Trophoblast cell (in vitro differentiated cells and primary cell): ENCODE results near the gene TTC12.

ENCODE experiments used
- DNase-seq, 2 donors: peaks; one replicate each; pipeline ENCODE4 v3.0.0-alpha.2; 2016
- H2AFZ ChIP-seq: 2 replicates; pipeline ENCODE4 v1.6.1; 2013; ENCODE audit warnings: low read length, moderate library complexity, mild to moderate bottlenecking; ENCODE audit not compliant: insufficient read depth, poor library complexity
- H2AK5ac ChIP-seq: 2 replicates; pipeline ENCODE4 v1.6.1; 2013; ENCODE audit warnings: mild to moderate bottlenecking, low read length
- H2BK120ac ChIP-seq: 2 replicates; pipeline ENCODE4 v1.6.1; 2013; ENCODE audit warnings: low read length, mild to moderate bottlenecking, moderate library complexity; ENCODE audit not compliant: insufficient read depth, poor library complexity
- H2BK12ac ChIP-seq: 2 replicates; pipeline ENCODE4 v1.6.1; 2013; ENCODE audit warnings: mild to moderate bottlenecking, low read length, moderate library complexity
- H2BK5ac ChIP-seq: 2 replicates; pipeline ENCODE4 v1.6.1; 2013; ENCODE audit warnings: low read length, low read depth, moderate library complexity, mild to moderate bottlenecking; ENCODE audit not compliant: poor library complexity
- H3K14ac ChIP-seq: 2 replicates; pipeline ENCODE4 v1.6.1; 2013; ENCODE audit warnings: mild to moderate bottlenecking, low read length
- H3K18ac ChIP-seq: 2 replicates; pipeline ENCODE4 v1.6.1; 2013; ENCODE audit warnings: mild to moderate bottlenecking, low read length
- H3K23ac ChIP-seq: 2 replicates; pipeline ENCODE4 v1.6.1; 2013; ENCODE audit warnings: low read length
- H3K27ac ChIP-seq: 2 replicates; pipeline ENCODE4 v1.5.1; 2013; ENCODE audit warnings: low read depth, mild to moderate bottlenecking, inconsistent platforms, low read length, moderate library complexity
- H3K27me3 ChIP-seq: 2 replicates; pipeline ENCODE4 v1.6.1; 2013; ENCODE audit warnings: inconsistent platforms, mild to moderate bottlenecking, low read length, moderate library complexity; ENCODE audit not compliant: insufficient read depth
- H3K36me3 ChIP-seq, 2 experiments: 1 replicate in 1 of 2; 2 replicates in 1 of 2; pipeline ENCODE4 v1.6.1; 2013; ENCODE audit warnings: low read length in 2 of 2, mild to moderate bottlenecking in 2 of 2, moderate library complexity in 1 of 2; ENCODE audit not compliant: insufficient read depth in 2 of 2, control insufficient read depth in 1 of 2
- H3K4ac ChIP-seq: 2 replicates; pipeline ENCODE4 v1.6.1; 2013; ENCODE audit warnings: low read depth, mild to moderate bottlenecking, low read length, moderate library complexity
- H3K4me1 ChIP-seq, 2 experiments: 1 replicate in 1 of 2; 2 replicates in 1 of 2; pipeline ENCODE4 v1.6.1; 2013; ENCODE audit warnings: low read length in 2 of 2, mild to moderate bottlenecking in 2 of 2, moderate library complexity in 1 of 2; ENCODE audit not compliant: insufficient read depth in 2 of 2, control insufficient read depth in 1 of 2
- H3K4me2 ChIP-seq: 2 replicates; pipeline ENCODE4 v1.6.1; 2013; ENCODE audit warnings: inconsistent platforms, mild to moderate bottlenecking, low read length, moderate library complexity
- H3K4me3 ChIP-seq: 2 replicates; pipeline ENCODE4 v1.5.1; 2013; ENCODE audit warnings: mild to moderate bottlenecking, low read depth, low read length, inconsistent platforms
- H3K79me1 ChIP-seq: one replicate; pipeline ENCODE4 v1.6.1; 2013; ENCODE audit warnings: low read length
- H3K79me2 ChIP-seq: 2 replicates; pipeline ENCODE4 v1.6.1; 2013; ENCODE audit warnings: low read length, mild to moderate bottlenecking; ENCODE audit not compliant: control insufficient read depth, insufficient read depth, poor library complexity
- H3K9ac ChIP-seq: 2 replicates; pipeline ENCODE4 v1.6.1; 2013; ENCODE audit warnings: mild to moderate bottlenecking, low read length
- H3K9me3 ChIP-seq: 2 replicates; pipeline ENCODE4 v1.6.1; 2013; ENCODE audit warnings: low read depth, mild to moderate bottlenecking, control low read depth, inconsistent platforms, low read length; ENCODE audit not compliant: insufficient read depth
- H4K12ac ChIP-seq: 2 replicates; pipeline ENCODE4 v1.6.1; 2013; ENCODE audit warnings: low read depth, mild to moderate bottlenecking, low read length, moderate library complexity
- H4K8ac ChIP-seq: 2 replicates; pipeline ENCODE4 v1.6.1; 2013; ENCODE audit warnings: low read depth, mild to moderate bottlenecking, low read length, moderate library complexity
- H4K91ac ChIP-seq: one replicate; pipeline ENCODE4 v1.6.1; 2013; ENCODE audit warnings: low read depth, mild to moderate bottlenecking, low read length, moderate library complexity
- WGBS: extraction: QIAGEN DNeasy Blood & Tissue Kit; methylation state at CpG from one replicate; pipeline ENCODE4 v1.1.7; 2013; ENCODE audit warnings: missing lambda C conversion rate; ENCODE audit not compliant: insufficient read length, insufficient coverage; ENCODE audit errors: extremely low coverage; 5-methylcytosine and 5-hydroxymethylcytosine counted together

TTC12 gene

GRCh38 chr11:113395782-113396336 lies 81.5 kb downstream of the TTC12 start:
- Histone ChIP-seq H3K79me2 (no peaks in the 10 kb centered on the region), H3K4me1 (no peaks in the 10 kb centered on the region), H3K36me3 (no peaks in the 10 kb centered on the region), H3K9ac (no peak overlapping the region), H3K9me3 (no peaks in the 10 kb centered on the region), H3K18ac (no peak overlapping the region), H3K4ac (no peak overlapping the region), H3K79me1 (no peaks in the 10 kb centered on the region), H4K91ac (no peak overlapping the region), H3K4me2 (no peak overlapping the region), H3K23ac (no peak overlapping the region), H3K27me3 (no peaks in the 10 kb centered on the region), H3K4me3 (no peak overlapping the region), H3K14ac (no peak overlapping the region), H4K12ac (no peak overlapping the region), H2BK120ac (no peak overlapping the region), H2AK5ac (no peak overlapping the region), H2AFZ (no peak overlapping the region), H2BK12ac (no peak overlapping the region), H2BK5ac (no peak overlapping the region), H3K27ac (no peak overlapping the region), H4K8ac (no peak overlapping the region)
- WGBS: no CpG with 5 or more reads among the region's 9 CpGs
- DNase-seq: no peak

- no peak overlapping the region for H4K12ac ChIP-seq
- no peaks in the 10 kb centered on the region for H3K27me3 ChIP-seq
- no peaks in the 10 kb centered on the region for H3K36me3 ChIP-seq
- no peak overlapping the region for H3K4ac ChIP-seq
- H4K8ac ChIP-seq: no peak overlapping the region
- no peaks in the 10 kb centered on the region for H3K9me3 ChIP-seq
- H3K27ac ChIP-seq: no peak overlapping the region
- no peak overlapping the region for H3K4me2 ChIP-seq
- H3K14ac ChIP-seq: no peak overlapping the region
- no peak overlapping the region for H2BK12ac ChIP-seq
- H2AK5ac ChIP-seq: no peak overlapping the region
- DNase-seq: no peak
- H4K91ac ChIP-seq: no peak overlapping the region
- H3K4me3 ChIP-seq: no peak overlapping the region
- no CpG with 5 or more reads among the region's 1 CpG for WGBS
- no peaks in the 10 kb centered on the region for H3K79me1 ChIP-seq
- no peak overlapping the region for H2AFZ ChIP-seq
- no peak overlapping the region for H2BK5ac ChIP-seq
- no peaks in the 10 kb centered on the region for H3K79me2 ChIP-seq
- H3K23ac ChIP-seq: no peak overlapping the region
- H3K18ac ChIP-seq: no peak overlapping the region
- no peak overlapping the region for H2BK120ac ChIP-seq
- H3K4me1 ChIP-seq: no peaks in the 10 kb centered on the region
- no peak overlapping the region for H3K9ac ChIP-seq
Measured at GRCh38 chr11:113396690-113397089, 82.3 kb downstream of the TTC12 start.

- no peak overlapping the region for H2BK5ac ChIP-seq
- no peaks in the 10 kb centered on the region for H3K79me2 ChIP-seq
- no peak overlapping the region for H4K91ac ChIP-seq
- H3K9me3 ChIP-seq: no peaks in the 10 kb centered on the region
- no peaks in the 10 kb centered on the region for H3K4me1 ChIP-seq
- WGBS: no CpG with 5 or more reads among the region's 7 CpGs
- no peak overlapping the region for H3K18ac ChIP-seq
- no peak overlapping the region for H4K8ac ChIP-seq
- no peak overlapping the region for H3K27ac ChIP-seq
- no peak overlapping the region for H2BK12ac ChIP-seq
- no peak overlapping the region for H3K4me3 ChIP-seq
- no peak overlapping the region for H3K9ac ChIP-seq
- no peak overlapping the region for H3K23ac ChIP-seq
- H3K14ac ChIP-seq: no peak overlapping the region
- H3K4ac ChIP-seq: no peak overlapping the region
- no peak overlapping the region for H4K12ac ChIP-seq
- no peak overlapping the region for H2AK5ac ChIP-seq
- no peak overlapping the region for H3K4me2 ChIP-seq
- no peak overlapping the region for H2AFZ ChIP-seq
- H3K36me3 ChIP-seq: no peaks in the 10 kb centered on the region
- no peaks in the 10 kb centered on the region for H3K79me1 ChIP-seq
- no peaks in the 10 kb centered on the region for H3K27me3 ChIP-seq
- DNase-seq: no peak
- H2BK120ac ChIP-seq: no peak overlapping the region
Measured at GRCh38 chr11:113397212-113397611, 82.8 kb downstream of the TTC12 start.

- WGBS: no CpG with 5 or more reads among the region's 4 CpGs
- H3K27ac ChIP-seq: no peak overlapping the region
Measured at GRCh38 chr11:113397821-113398220, 83.4 kb downstream of the TTC12 start.

More at GRCh38 chr11:113397821-113398220, 83.4 kb downstream of the TTC12 start:
- Histone ChIP-seq H2AK5ac (no peak overlapping the region), H3K23ac (no peak overlapping the region), H3K9ac (no peak overlapping the region), H3K14ac (no peak overlapping the region), H3K18ac (no peak overlapping the region), H4K12ac (no peak overlapping the region), H3K4me3 (no peak overlapping the region), H3K79me2 (no peaks in the 10 kb centered on the region), H3K79me1 (no peaks in the 10 kb centered on the region), H3K4me2 (no peak overlapping the region), H2BK120ac (no peak overlapping the region), H2BK5ac (no peak overlapping the region), H3K36me3 (no peaks in the 10 kb centered on the region), H2AFZ (no peak overlapping the region), H3K27me3 (no peaks in the 10 kb centered on the region), H3K4ac (no peak overlapping the region), H3K4me1 (no peaks in the 10 kb centered on the region), H3K9me3 (peaks cover under 1% of the 10 kb centered on the region), H2BK12ac (no peak overlapping the region), H4K91ac (no peak overlapping the region), H4K8ac (no peak overlapping the region)
- DNase-seq: no peak
